ENCODE data around the gene MYL6B. TPM values are rescaled to one million over a fixed set of nuclear protein-coding genes. Genes with fewer than 3 reads are reported as not detected.

MYL6B gene
- polyA plus RNA-seq, 2 of the 4 experiments (the other 2 are of a cell fraction): 67.0 to 83.9 TPM

DNA sequence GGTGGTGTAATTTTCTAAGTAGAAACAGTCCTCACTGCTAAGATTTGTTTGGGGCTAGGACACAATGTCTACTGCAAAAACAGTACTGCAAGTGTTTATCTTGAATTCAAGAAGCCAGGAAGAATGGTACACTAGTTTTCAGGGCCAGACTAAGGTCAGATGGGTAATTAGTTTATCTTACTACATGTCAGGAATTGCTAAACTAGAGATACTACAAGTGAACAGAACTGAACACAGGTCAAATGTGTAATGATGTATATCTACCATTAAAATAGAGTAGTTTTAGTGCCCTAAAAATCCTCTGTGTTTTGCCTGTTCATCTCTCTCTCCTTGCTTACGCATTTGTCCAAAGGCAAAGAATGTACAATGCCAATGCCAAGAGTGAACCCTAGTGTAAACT lies 38.3 kb upstream of the MYL6B start:
- ChIA-PET CTCF (interaction anchor here (2.3 kb wide), 1 partner anchor 35 kb away, joined by 8 read pairs; the partner anchor contains the start of gene ERBB3), POLR2A (interaction anchor here (1.1 kb wide), 1 partner anchor 35 kb away, joined by 3 read pairs; no protein-coding TSS in a partner anchor)
- Histone ChIP-seq H3K4me1 (peaks cover 10% of the 10 kb centered on the region), H3K4me2 (no peak overlapping the region), H3K27ac (no peak overlapping the region), H3K9me3 (no peaks in the 10 kb centered on the region), H3K4me3 (no peak overlapping the region)
- FAIRE-seq (no peak), ATAC-seq (no peak), DNase-seq (ENCODE audit: low read depth in 1 of 2, low spot score in 1 of 2) (no peak)
- 93% methylated on average over 1 of the region's 1 CpG for WGBS (ENCODE audit: missing lambda C conversion rate)
- TF ChIP-seq POLR2AphosphoS2 (conservative IDR thresholded peaks at IDR 0.05; ENCODE audit: low read length) (0 out of 2 replicates have a peak, but pooled peaks have one; percentile 68), MAFK (IDR thresholded peaks at IDR 0.05; ENCODE audit: partially characterized antibody) (no peak), JUN (IDR thresholded peaks at IDR 0.05) (0 out of 5 replicates have a peak, but pooled peaks of 1 of the 2 experiments have one; percentile 36), CHD2 (IDR thresholded peaks at IDR 0.05; ENCODE audit: low read length, partially characterized antibody) (no peak), ZFP36 (IDR thresholded peaks at IDR 0.05; ENCODE audit: borderline replicate concordance, partially characterized antibody) (no peak), TP53 (CRISPR knock-in tag; IDR thresholded peaks at IDR 0.05) (no peak), ZC3H11A (IDR thresholded peaks at IDR 0.05) (no peak), HDAC2 (IDR thresholded peaks at IDR 0.05) (no peak), ESRRA (IDR thresholded peaks at IDR 0.05; ENCODE audit: borderline replicate concordance, low read length) (no peak), RCOR1 (IDR thresholded peaks at IDR 0.05; ENCODE audit: low read depth, low read length) (no peak), RARB (CRISPR knock-in tag; IDR thresholded peaks at IDR 0.05) (no peak), ZNF302 (CRISPR knock-in tag; IDR thresholded peaks at IDR 0.05) (no peak), PHF8 (IDR thresholded peaks at IDR 0.05; ENCODE audit: borderline replicate concordance, low read depth) (no peak)
- TF ChIP-seq, protein P1, sequence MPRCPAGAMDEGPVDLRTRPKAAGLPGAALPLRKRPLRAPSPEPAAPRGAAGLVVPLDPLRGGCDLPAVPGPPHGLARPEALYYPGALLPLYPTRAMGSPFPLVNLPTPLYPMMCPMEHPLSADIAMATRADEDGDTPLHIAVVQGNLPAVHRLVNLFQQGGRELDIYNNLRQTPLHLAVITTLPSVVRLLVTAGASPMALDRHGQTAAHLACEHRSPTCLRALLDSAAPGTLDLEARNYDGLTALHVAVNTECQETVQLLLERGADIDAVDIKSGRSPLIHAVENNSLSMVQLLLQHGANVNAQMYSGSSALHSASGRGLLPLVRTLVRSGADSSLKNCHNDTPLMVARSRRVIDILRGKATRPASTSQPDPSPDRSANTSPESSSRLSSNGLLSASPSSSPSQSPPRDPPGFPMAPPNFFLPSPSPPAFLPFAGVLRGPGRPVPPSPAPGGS (IDR thresholded peaks at IDR 0.05): no peak

DNA sequence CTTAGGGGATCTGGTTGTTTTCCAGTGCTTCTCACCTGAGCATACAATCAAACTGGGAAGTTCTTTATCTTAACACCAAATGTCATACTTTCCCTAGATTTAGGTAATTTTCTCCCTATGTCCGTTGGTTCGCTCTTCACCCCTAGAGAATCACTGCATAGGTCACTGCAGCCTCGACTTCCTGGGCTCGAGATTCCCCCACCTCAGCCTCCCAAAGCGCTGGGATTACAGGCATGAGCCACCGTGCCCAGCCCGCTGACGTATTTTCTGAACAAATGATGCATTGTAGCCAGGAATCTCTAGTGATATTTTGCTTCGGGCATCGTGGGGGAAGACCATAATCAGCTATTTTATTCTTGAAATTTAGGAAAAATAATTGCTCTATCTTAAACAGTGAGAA lies 37.1 kb upstream of the MYL6B start:
- WGBS (ENCODE audit: missing lambda C conversion rate): 19% methylated on average over 10 of the region's 10 CpGs
- no peak for TF ChIP-seq SREBF2 (IDR thresholded peaks at IDR 0.05)
- TF ChIP-seq HOXB5 (CRISPR knock-in tag; IDR thresholded peaks at IDR 0.05): no peak
- no peak for TF ChIP-seq NR3C1 (IDR thresholded peaks at IDR 0.05)
- TF ChIP-seq NPAS2 (CRISPR knock-in tag; IDR thresholded peaks at IDR 0.05; ENCODE audit: borderline replicate concordance): no peak
- TF ChIP-seq, protein P2, sequence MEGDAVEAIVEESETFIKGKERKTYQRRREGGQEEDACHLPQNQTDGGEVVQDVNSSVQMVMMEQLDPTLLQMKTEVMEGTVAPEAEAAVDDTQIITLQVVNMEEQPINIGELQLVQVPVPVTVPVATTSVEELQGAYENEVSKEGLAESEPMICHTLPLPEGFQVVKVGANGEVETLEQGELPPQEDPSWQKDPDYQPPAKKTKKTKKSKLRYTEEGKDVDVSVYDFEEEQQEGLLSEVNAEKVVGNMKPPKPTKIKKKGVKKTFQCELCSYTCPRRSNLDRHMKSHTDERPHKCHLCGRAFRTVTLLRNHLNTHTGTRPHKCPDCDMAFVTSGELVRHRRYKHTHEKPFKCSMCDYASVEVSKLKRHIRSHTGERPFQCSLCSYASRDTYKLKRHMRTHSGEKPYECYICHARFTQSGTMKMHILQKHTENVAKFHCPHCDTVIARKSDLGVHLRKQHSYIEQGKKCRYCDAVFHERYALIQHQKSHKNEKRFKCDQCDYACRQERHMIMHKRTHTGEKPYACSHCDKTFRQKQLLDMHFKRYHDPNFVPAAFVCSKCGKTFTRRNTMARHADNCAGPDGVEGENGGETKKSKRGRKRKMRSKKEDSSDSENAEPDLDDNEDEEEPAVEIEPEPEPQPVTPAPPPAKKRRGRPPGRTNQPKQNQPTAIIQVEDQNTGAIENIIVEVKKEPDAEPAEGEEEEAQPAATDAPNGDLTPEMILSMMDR (IDR thresholded peaks at IDR 0.05): no peak
- TF ChIP-seq, protein P3, sequence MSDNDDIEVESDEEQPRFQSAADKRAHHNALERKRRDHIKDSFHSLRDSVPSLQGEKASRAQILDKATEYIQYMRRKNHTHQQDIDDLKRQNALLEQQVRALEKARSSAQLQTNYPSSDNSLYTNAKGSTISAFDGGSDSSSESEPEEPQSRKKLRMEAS (IDR thresholded peaks at IDR 0.05): no peak
- TF ChIP-seq, protein P4, sequence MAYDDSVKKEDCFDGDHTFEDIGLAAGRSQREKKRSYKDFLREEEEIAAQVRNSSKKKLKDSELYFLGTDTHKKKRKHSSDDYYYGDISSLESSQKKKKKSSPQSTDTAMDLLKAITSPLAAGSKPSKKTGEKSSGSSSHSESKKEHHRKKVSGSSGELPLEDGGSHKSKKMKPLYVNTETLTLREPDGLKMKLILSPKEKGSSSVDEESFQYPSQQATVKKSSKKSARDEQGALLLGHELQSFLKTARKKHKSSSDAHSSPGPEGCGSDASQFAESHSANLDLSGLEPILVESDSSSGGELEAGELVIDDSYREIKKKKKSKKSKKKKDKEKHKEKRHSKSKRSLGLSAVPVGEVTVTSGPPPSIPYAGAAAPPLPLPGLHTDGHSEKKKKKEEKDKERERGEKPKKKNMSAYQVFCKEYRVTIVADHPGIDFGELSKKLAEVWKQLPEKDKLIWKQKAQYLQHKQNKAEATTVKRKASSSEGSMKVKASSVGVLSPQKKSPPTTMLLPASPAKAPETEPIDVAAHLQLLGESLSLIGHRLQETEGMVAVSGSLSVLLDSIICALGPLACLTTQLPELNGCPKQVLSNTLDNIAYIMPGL (CRISPR knock-in tag; IDR thresholded peaks at IDR 0.05; ENCODE audit: borderline replicate concordance): no peak
- no peak for TF ChIP-seq KDM1A (IDR thresholded peaks at IDR 0.05; ENCODE audit: low read depth)
- TF ChIP-seq ZSCAN20 (CRISPR knock-in tag; IDR thresholded peaks at IDR 0.05): no peak
- TF ChIP-seq, protein P5, sequence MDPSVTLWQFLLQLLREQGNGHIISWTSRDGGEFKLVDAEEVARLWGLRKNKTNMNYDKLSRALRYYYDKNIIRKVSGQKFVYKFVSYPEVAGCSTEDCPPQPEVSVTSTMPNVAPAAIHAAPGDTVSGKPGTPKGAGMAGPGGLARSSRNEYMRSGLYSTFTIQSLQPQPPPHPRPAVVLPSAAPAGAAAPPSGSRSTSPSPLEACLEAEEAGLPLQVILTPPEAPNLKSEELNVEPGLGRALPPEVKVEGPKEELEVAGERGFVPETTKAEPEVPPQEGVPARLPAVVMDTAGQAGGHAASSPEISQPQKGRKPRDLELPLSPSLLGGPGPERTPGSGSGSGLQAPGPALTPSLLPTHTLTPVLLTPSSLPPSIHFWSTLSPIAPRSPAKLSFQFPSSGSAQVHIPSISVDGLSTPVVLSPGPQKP (IDR thresholded peaks at IDR 0.05; ENCODE audit: low read depth, low read length): no peak
- no peak for TF ChIP-seq CHD2 (IDR thresholded peaks at IDR 0.05; ENCODE audit: low read length, partially characterized antibody)
- TF ChIP-seq HEYL (CRISPR knock-in tag; IDR thresholded peaks at IDR 0.05): no peak
- TF ChIP-seq RARB (CRISPR knock-in tag; IDR thresholded peaks at IDR 0.05): no peak
- TF ChIP-seq CBX8 (IDR thresholded peaks at IDR 0.05): no peak
- TF ChIP-seq FOXS1 (CRISPR knock-in tag; IDR thresholded peaks at IDR 0.05): no peak
- TF ChIP-seq, protein P6, sequence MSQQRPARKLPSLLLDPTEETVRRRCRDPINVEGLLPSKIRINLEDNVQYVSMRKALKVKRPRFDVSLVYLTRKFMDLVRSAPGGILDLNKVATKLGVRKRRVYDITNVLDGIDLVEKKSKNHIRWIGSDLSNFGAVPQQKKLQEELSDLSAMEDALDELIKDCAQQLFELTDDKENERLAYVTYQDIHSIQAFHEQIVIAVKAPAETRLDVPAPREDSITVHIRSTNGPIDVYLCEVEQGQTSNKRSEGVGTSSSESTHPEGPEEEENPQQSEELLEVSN (IDR thresholded peaks at IDR 0.05; ENCODE audit: borderline replicate concordance, low read depth): no peak
- TF ChIP-seq HOXA7 (CRISPR knock-in tag; IDR thresholded peaks at IDR 0.05): no peak
- no peak for TF ChIP-seq EHF (CRISPR knock-in tag; IDR thresholded peaks at IDR 0.05)
- Histone ChIP-seq H3K9me3 (no peaks in the 10 kb centered on the region), H3K4me3 (peak overlapping the region; percentile 71), H3K4me1 (peaks cover 20% of the 10 kb centered on the region), H3K4me2 (peak overlapping the region; percentile 76), H3K27ac (peak overlapping the region; percentile 90 to 96)
- ChIA-PET POLR2A (interaction anchor here (0.8 to 5.5 kb wide), 3 partner anchors 11 to 69 kb away, joined by 3 to 77 read pairs (median 3); partner anchors contain the start of genes ESYT1 and PA2G4), CTCF (interaction anchor here (0.7 to 1.4 kb wide), 5 partner anchors 9 to 118 kb away, joined by 3 to 4 read pairs (median 3); partner anchors contain the start of genes PA2G4, SMARCC2 and SUOX)
- ATAC-seq (no peak), DNase-seq (ENCODE audit: low read depth in 1 of 2, low spot score in 1 of 2) (peak in 1 of 2 experiments; percentile 33), FAIRE-seq (no peak)
